GM12878 (cell line): ENCODE results near the gene IGIP. TPM values are rescaled to one million over a fixed set of nuclear protein-coding genes. Genes with fewer than 3 reads are reported as not detected.

Experiments used
- ATAC-seq: fragments of 200-7000 bp; cut with Tn5 transposase; 3 replicates; pipeline ENCODE4 v1.9.1; 2020; ENCODE audit warnings: mild to moderate bottlenecking, moderate library complexity
- BruUV-seq: library from RNA; stranded (reverse); fragments of 400-500 nt; replicated peaks from 2 replicates; lab custom pipeline; 2021; lab: Mats Ljungman, UMichigan
- CTCF ChIA-PET: fragments of 300-600 bp; sonication (Branson Sonifier 250); formaldehyde crosslinking; extraction: SDS; loops from one replicate; lab custom pipeline; 2021; ENCODE audit warnings: inconsistent platforms; lab: Yijun Ruan, JAX
- POLR2A ChIA-PET: fragments of 350-600 bp; formaldehyde crosslinking; extraction: SDS; loops from one replicate; lab custom pipeline; 2021; ENCODE audit warnings: inconsistent platforms; lab: Charles Lee
- RAD21 ChIA-PET: fragments of 300-600 bp; sonication (Branson Sonifier 250); formaldehyde crosslinking; loops from one replicate; lab custom pipeline; 2023; ENCODE audit warnings: antibody characterized with exemption; ENCODE audit not compliant: unreplicated experiment; lab: Charles Lee
- SMC1A ChIA-PET: fragments of 300-600 bp; sonication (Branson Sonifier 250); formaldehyde crosslinking; loops from one replicate; lab custom pipeline; 2023; ENCODE audit not compliant: unreplicated experiment, uncharacterized antibody; lab: Charles Lee
- DNase-seq: peaks from one replicate; pipeline ENCODE4 v3.0.0-alpha.2; 2011; ENCODE audit warnings: low read depth, low spot score
- FAIRE-seq: peaks from 3 replicates; lab custom pipeline; 2011; peaks lifted over from hg19 to GRCh38; lab: Jason Lieb, UNC
- H2AFZ ChIP-seq: 2 replicates; pipeline ENCODE4 v1.6.0; 2011; ENCODE audit warnings: low read depth, low read length, control low read depth; ENCODE audit not compliant: control insufficient read depth
- H3K27ac ChIP-seq: 2 replicates; pipeline ENCODE4 v1.5.1; 2011; ENCODE audit warnings: control low read depth; ENCODE audit not compliant: control insufficient read depth, insufficient read depth
- H3K27me3 ChIP-seq, 2 experiments: replicated peaks in 1 of 2; 2 replicates each; pipeline versions ENCODE4 v1.6.0 to v1.6.1; 2011; ENCODE audit warnings: low read length in 1 of 2; ENCODE audit not compliant: control insufficient read depth in 2 of 2, insufficient read depth in 2 of 2
- H3K36me3 ChIP-seq, 2 experiments: 2 replicates each; pipeline ENCODE4 v1.5.1; 2011; ENCODE audit warnings: low read length in 1 of 2; ENCODE audit not compliant: control insufficient read depth in 2 of 2, insufficient read depth in 2 of 2
- H3K4me1 ChIP-seq: 2 replicates; pipeline ENCODE4 v1.6.1; 2011; ENCODE audit warnings: mild to moderate bottlenecking, low read length, moderate library complexity, mixed read lengths; ENCODE audit not compliant: control insufficient read depth, insufficient read depth
- H3K4me2 ChIP-seq: 2 replicates; pipeline ENCODE4 v1.6.0; 2011; ENCODE audit warnings: control low read depth; ENCODE audit not compliant: control insufficient read depth, insufficient read depth
- H3K4me3 ChIP-seq: fragments of 200-600 bp; sonication (generic); 2 replicates; pipeline ENCODE4 v1.5.1; 2016
- H3K79me2 ChIP-seq: 2 replicates; pipeline ENCODE4 v1.6.0; 2011; ENCODE audit warnings: low read length; ENCODE audit not compliant: control insufficient read depth, insufficient read depth
- H3K9ac ChIP-seq: 2 replicates; pipeline ENCODE4 v1.8.0; 2011; ENCODE audit warnings: low read length, control low read depth, mixed read lengths; ENCODE audit not compliant: control insufficient read depth, insufficient read depth
- H3K9me3 ChIP-seq: replicated peaks from 3 replicates; pipeline ENCODE4 v1.5.1; 2011; ENCODE audit warnings: mild to moderate bottlenecking, low read length; ENCODE audit not compliant: control insufficient read depth, insufficient read depth
- H4K20me1 ChIP-seq: 2 replicates; pipeline ENCODE4 v1.6.0; 2011; ENCODE audit not compliant: control insufficient read depth, insufficient read depth
- ATF7 ChIP-seq: fragments of 450-650 bp; IDR thresholded peaks from 2 replicates; pipeline ENCODE4 v1.6.1; 2016; ENCODE audit warnings: low read depth, mild to moderate bottlenecking
- SMAD1 ChIP-seq: fragments of 450-650 bp; IDR thresholded peaks from 2 replicates; pipeline ENCODE4 v1.6.1; 2018; ENCODE audit warnings: mild to moderate bottlenecking, low read depth; ENCODE audit not compliant: partially characterized antibody
- WGBS: methylation state at CpG from one replicate; pipeline ENCODE4 v1.1.6; 2016; ENCODE audit warnings: low lambda C conversion rate; ENCODE audit not compliant: insufficient replicate concordance, insufficient coverage; ENCODE audit errors: missing lambda C conversion rate; 5-methylcytosine and 5-hydroxymethylcytosine counted together
- in situ Hi-C: fragments of 300-500 bp; cut with MboI; formaldehyde crosslinking; loops from 9 replicates; pipeline ENCODE4 v1.14.3; 2018; ENCODE audit warnings: mixed read lengths
- intact Hi-C: fragments of 100-400 bp; cut with micrococcal nuclease; formaldehyde crosslinking; loops from one replicate; pipeline ENCODE4 v1.14.2; 2022; ENCODE audit not compliant: unreplicated experiment
- polyA plus RNA-seq, 11 experiments: library from polyadenylated mRNA; depleted of rRNA in 4 of 11; unstranded in 6 of 11; stranded (reverse) in 5 of 11; fragments of >200 nt; fragmentation: Nextera tagmentation in 4 of 11; fragmentation: Illumina TruSeq in 1 of 11; extraction: Ambion mirVana in 4 of 11; extraction: Trizol in 1 of 11; gene quantifications; 1 replicate in 1 of 11; 2 replicates in 10 of 11; pipeline versions ENCODE4 v1.2.1 to v1.2.3, GENCODE V29; 2011 to 2016; ENCODE audit warnings: inconsistent platforms in 2 of 11, missing spikeins in 2 of 11, low read depth in 1 of 11
- total RNA-seq, 4 experiments: library from RNA; depleted of rRNA in 3 of 4; stranded (reverse); fragments of >200 nt in 3 of 4; fragmentation: Illumina TruSeq in 1 of 4; extraction: Trizol in 1 of 4; gene quantifications; 2 replicates each; pipeline versions ENCODE4 v1.2.1 to v1.2.3, GENCODE V29; 2013 to 2021
- TF ChIP-seq, protein P1 (sequence below): IDR thresholded peaks from 2 replicates; pipeline ENCODE4 v1.6.1; 2011; ENCODE audit warnings: low read depth, low read length, improper control_type of control experiment, borderline replicate concordance
- TF ChIP-seq, protein P2 (sequence below): IDR thresholded peaks from 2 replicates; pipeline ENCODE4 v1.6.1; 2012; ENCODE audit warnings: mild to moderate bottlenecking, low read depth, low read length
- TF ChIP-seq, protein P3 (sequence below): fragments of 450-650 bp; formaldehyde crosslinking; IDR thresholded peaks from 2 replicates; pipeline ENCODE4 v1.4.0; 2020; ENCODE audit warnings: mild to moderate bottlenecking, moderate library complexity

The IGIP gene
- total and polyA plus RNA-seq, 10 of the 15 experiments (the other 5 are each of a cell fraction or from before 2014, with no cell fraction given), result 0.58 to 3.3 (median 1.9) TPM

DNA sequence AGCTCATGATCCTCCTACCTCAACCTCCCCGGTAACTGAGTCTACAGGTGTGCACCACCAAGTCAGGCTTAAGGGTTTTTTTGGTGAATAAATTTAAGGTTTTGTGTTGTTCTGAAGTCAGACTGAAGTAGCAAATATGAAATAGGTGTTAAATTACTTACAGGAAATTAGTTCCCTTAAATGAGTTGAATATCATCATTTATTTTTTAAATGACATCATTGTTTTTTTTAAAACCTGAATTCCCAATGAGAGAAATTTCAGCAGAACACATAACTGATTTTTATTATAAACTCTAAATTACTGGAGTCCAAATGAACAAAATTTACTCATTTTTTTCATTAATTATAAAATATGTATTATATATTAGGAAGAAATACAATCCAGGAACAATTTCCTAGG, 49.6 kb upstream of the IGIP start:
- H2AFZ ChIP-seq, result no peak overlapping the region
- ChIA-PET RAD21 (interaction anchor here (1.1 to 8.2 kb wide), 7 partner anchors 9 to 79 kb away, joined by 4 to 64 read pairs (median 10); no protein-coding TSS in a partner anchor), SMC1A (interaction anchor here (0.8 to 5.7 kb wide), 17 partner anchors 9 to 289 kb away, joined by 3 to 66 read pairs (median 7); partner anchors contain the start of gene PURA), POLR2A (interaction anchor here (1.4 to 1.5 kb wide), 2 partner anchors 18 to 39 kb away, joined by 4 read pairs; no protein-coding TSS in a partner anchor), CTCF (interaction anchor here (0.7 to 8.6 kb wide), 16 partner anchors 9 to 289 kb away, joined by 3 to 353 read pairs (median 8); no protein-coding TSS in a partner anchor)
- no TSS peak for BruUV-seq
- no peak for DNase-seq
- H4K20me1 ChIP-seq, result no peaks in the 10 kb centered on the region
- no peak overlapping the region for H3K27ac ChIP-seq
- no peak overlapping the region for H3K4me2 ChIP-seq
- intact Hi-C loops (loop anchor here (10.0 kb wide), 1 partner anchor 291 kb away; no protein-coding TSS in a partner anchor), in situ Hi-C loops (no loop called here)
- H3K4me3 ChIP-seq, result no peak overlapping the region
- WGBS, result 96% methylated on average over 1 of the region's 1 CpG
- no peak for FAIRE-seq
- ATAC-seq, result no peak
- no peaks in the 10 kb centered on the region for H3K79me2 ChIP-seq
- TF ChIP-seq, protein P1, sequence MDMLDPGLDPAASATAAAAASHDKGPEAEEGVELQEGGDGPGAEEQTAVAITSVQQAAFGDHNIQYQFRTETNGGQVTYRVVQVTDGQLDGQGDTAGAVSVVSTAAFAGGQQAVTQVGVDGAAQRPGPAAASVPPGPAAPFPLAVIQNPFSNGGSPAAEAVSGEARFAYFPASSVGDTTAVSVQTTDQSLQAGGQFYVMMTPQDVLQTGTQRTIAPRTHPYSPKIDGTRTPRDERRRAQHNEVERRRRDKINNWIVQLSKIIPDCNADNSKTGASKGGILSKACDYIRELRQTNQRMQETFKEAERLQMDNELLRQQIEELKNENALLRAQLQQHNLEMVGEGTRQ, result no peak
- peak; percentile 47; the same call in 1 of the 2 replicates for TF ChIP-seq ATF7
- TF ChIP-seq, all 136 proteins: peak for 1
- Histone ChIP-seq H3K27me3 (no peaks in the 10 kb centered on the region), H3K4me1 (no peaks in the 10 kb centered on the region), H3K9me3 (no peaks in the 10 kb centered on the region), H3K36me3 (no peaks in the 10 kb centered on the region), H3K9ac (no peak overlapping the region)

DNA sequence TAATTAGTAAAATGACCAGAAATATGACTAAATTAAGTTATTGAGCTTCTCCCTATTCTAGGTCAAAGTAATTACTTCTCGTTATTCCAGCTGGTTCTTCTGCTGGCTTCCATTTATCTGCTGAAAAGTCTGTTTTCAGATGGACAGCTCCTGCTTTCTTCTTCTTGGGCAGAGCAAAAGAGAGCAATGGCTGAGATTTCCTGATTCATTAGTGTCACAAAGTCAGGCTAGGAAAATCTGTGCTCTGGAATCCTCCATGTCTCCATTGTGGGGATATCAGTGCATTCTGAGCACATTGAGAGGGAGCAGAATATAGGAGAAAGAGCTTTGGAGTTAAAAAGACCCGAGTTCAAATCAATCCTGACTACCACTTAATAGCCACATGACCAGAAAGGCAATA, 48.9 kb upstream of the IGIP start:
- Histone ChIP-seq H3K36me3 (no peaks in the 10 kb centered on the region), H3K27ac (no peak overlapping the region), H3K79me2 (no peaks in the 10 kb centered on the region), H2AFZ (no peak overlapping the region), H3K9me3 (no peaks in the 10 kb centered on the region), H3K4me3 (no peak overlapping the region), H4K20me1 (no peaks in the 10 kb centered on the region), H3K27me3 (no peaks in the 10 kb centered on the region), H3K4me1 (no peaks in the 10 kb centered on the region), H3K9ac (no peak overlapping the region), H3K4me2 (no peak overlapping the region)
- in situ Hi-C loops (no loop called here), intact Hi-C loops (loop anchor here (10.0 kb wide), 1 partner anchor 292 kb away; no protein-coding TSS in a partner anchor)
- RAD21 ChIA-PET, result interaction anchor here (0.9 to 8.2 kb wide), 5 partner anchors 18 to 79 kb away, joined by 3 to 64 read pairs (median 6); no protein-coding TSS in a partner anchor
- CTCF ChIA-PET, result interaction anchor here (0.8 to 8.6 kb wide), 8 partner anchors 8 to 74 kb away, joined by 3 to 353 read pairs (median 10); no protein-coding TSS in a partner anchor
- POLR2A ChIA-PET, result interaction anchor here (0.5 to 1.4 kb wide), 2 partner anchors 11 to 18 kb away, joined by 4 to 6 read pairs; no protein-coding TSS in a partner anchor
- SMC1A ChIA-PET, result interaction anchor here (0.6 to 5.7 kb wide), 17 partner anchors 9 to 290 kb away, joined by 3 to 66 read pairs (median 4); partner anchors contain the start of gene PURA
- FAIRE-seq (no peak), DNase-seq (no peak), ATAC-seq (no peak)
- WGBS, result 0% methylated on average over 2 of the region's 2 CpGs
- BruUV-seq, result no TSS peak
- TF ChIP-seq, protein P2, sequence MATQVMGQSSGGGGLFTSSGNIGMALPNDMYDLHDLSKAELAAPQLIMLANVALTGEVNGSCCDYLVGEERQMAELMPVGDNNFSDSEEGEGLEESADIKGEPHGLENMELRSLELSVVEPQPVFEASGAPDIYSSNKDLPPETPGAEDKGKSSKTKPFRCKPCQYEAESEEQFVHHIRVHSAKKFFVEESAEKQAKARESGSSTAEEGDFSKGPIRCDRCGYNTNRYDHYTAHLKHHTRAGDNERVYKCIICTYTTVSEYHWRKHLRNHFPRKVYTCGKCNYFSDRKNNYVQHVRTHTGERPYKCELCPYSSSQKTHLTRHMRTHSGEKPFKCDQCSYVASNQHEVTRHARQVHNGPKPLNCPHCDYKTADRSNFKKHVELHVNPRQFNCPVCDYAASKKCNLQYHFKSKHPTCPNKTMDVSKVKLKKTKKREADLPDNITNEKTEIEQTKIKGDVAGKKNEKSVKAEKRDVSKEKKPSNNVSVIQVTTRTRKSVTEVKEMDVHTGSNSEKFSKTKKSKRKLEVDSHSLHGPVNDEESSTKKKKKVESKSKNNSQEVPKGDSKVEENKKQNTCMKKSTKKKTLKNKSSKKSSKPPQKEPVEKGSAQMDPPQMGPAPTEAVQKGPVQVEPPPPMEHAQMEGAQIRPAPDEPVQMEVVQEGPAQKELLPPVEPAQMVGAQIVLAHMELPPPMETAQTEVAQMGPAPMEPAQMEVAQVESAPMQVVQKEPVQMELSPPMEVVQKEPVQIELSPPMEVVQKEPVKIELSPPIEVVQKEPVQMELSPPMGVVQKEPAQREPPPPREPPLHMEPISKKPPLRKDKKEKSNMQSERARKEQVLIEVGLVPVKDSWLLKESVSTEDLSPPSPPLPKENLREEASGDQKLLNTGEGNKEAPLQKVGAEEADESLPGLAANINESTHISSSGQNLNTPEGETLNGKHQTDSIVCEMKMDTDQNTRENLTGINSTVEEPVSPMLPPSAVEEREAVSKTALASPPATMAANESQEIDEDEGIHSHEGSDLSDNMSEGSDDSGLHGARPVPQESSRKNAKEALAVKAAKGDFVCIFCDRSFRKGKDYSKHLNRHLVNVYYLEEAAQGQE, result peak; percentile 37; the same call in 1 of the 2 replicates
- TF ChIP-seq, protein P3, sequence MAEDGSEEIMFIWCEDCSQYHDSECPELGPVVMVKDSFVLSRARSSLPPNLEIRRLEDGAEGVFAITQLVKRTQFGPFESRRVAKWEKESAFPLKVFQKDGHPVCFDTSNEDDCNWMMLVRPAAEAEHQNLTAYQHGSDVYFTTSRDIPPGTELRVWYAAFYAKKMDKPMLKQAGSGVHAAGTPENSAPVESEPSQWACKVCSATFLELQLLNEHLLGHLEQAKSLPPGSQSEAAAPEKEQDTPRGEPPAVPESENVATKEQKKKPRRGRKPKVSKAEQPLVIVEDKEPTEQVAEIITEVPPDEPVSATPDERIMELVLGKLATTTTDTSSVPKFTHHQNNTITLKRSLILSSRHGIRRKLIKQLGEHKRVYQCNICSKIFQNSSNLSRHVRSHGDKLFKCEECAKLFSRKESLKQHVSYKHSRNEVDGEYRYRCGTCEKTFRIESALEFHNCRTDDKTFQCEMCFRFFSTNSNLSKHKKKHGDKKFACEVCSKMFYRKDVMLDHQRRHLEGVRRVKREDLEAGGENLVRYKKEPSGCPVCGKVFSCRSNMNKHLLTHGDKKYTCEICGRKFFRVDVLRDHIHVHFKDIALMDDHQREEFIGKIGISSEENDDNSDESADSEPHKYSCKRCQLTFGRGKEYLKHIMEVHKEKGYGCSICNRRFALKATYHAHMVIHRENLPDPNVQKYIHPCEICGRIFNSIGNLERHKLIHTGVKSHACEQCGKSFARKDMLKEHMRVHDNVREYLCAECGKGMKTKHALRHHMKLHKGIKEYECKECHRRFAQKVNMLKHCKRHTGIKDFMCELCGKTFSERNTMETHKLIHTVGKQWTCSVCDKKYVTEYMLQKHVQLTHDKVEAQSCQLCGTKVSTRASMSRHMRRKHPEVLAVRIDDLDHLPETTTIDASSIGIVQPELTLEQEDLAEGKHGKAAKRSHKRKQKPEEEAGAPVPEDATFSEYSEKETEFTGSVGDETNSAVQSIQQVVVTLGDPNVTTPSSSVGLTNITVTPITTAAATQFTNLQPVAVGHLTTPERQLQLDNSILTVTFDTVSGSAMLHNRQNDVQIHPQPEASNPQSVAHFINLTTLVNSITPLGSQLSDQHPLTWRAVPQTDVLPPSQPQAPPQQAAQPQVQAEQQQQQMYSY, result no peak
- TF ChIP-seq SMAD1, result no peak
